GM19351 (cell line): ENCODE data around the gene GABRG2.

Source experiments
- ATAC-seq: cut with Tn5 transposase; IDR thresholded peaks from one replicate; pipeline ENCODE4 v1.9.1; 2021; ENCODE audit warnings: mild to moderate bottlenecking, moderate library complexity; ENCODE audit not compliant: unreplicated experiment

The GABRG2 gene

DNA sequence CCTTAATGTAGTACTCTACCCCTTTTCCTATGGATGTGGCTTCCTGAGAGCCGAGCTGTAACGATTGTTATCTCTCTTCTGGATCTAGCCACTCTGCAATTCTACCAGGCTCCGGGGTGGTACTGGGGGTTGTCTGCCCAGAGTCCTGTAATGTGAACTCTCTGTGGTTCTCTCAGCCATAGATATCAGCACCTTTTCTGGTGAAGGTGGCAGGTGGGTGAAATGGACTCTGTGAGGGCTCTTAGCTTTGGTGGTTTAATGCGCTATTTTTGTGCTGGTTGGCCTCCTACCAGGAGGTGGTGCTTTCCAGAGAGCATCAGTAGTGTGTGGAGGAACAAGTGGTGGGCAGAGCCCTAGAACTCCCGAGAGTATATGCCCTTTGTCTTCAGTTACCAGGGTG lies 122.1 kb downstream of the GABRG2 start:
- no peak for ATAC-seq

DNA sequence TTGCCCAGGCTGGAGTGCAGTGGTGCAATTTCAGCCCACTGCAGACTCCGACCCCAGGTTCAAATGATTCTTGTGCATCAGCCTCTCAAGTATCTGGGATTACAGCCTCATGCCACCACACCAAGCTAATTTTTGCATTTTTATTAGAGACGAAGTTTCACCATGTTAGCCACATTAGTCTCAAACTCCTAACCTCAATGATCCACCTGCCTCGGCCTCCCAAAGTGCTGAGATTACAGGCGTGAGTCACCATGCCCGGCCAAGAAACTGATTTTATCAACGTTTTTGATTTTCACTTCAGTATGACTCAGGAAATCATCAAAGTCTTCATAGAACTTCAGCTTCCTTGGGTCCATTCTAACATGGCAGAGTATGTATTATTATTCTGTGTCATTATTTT lies 125.4 kb downstream of the GABRG2 start:
- no peak for ATAC-seq

DNA sequence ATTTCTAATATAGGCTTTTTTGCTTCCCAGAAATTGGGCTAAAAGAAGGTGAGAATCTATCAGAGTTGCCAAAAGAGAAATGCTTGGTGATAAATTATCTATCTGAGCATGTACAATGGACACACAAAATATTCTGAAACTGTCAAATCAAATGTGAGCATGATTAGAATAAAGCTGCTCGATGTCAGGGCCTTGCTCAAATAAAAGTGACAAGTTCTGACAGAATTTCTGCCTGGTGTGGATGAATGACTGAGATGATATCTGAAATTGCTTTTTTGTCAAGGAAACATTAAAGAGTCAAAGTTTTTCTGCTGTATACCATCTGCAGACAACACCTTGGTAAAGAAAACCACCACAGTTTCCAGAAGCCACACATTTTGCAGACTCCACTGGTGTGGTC lies 128.8 kb downstream of the GABRG2 start:
- ATAC-seq = no peak

DNA sequence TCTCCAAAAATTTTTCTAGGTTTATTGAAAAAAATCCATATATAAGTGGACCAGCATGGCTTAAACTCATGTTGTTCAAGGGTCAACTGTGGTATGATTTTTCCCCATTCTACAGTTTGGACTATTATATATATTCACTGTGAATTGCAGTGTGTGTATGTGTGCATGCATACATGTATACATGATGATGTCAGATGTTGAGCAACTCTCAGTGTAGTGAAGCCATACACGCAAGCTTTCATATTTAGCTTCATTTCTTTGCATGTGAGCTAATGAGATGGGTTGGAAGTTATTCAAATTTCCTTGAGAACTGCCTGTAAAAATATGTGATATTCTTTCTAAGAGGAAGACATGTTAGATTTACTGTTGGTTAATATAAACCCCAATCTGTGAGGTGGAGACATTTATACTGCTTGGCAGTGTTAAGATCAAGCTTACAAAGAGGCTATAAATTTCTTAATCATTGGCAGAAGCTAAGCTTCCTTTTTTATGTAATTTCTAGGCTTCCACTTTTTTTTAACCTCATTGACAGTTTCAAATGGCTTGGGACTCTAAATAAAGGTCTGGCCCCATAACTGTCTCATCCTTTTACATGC lies 134.8 kb downstream of the GABRG2 start:
- ATAC-seq = no peak
